HG03378 (cell line): ENCODE results near the gene MAGI1.

Experiments used
- ATAC-seq: cut with Tn5 transposase; IDR thresholded peaks from one replicate; pipeline ENCODE4 v1.9.1; 2021; ENCODE audit warnings: mild to moderate bottlenecking, moderate library complexity; ENCODE audit not compliant: unreplicated experiment

MAGI1 gene

GRCh38 chr3:65685621-65686235 is 353.0 kb downstream of the MAGI1 start:
- no peak for ATAC-seq

DNA sequence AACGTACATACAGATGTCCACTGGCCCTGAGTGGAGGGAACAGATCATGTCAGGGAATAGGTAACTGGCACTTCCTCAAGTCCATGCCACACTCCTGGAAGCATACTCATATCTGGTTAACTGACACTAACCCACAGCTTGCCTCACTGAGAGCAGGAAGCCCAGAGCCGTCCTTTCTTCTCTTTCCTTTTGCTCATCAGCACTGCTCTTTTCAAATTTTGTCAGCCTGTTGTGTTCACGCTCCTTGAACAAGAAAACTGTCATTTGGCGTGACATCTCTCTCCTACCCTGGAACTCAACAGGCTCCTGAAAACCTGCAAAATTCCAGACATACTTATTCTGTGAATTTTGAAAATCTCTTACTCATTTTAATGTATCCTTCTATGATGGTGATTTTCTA is 360.2 kb downstream of the MAGI1 start:
- no peak for ATAC-seq

- no peak for ATAC-seq
These were observed 361.2 kb downstream of the MAGI1 start for GRCh38 chr3:65677486-65678010.

DNA sequence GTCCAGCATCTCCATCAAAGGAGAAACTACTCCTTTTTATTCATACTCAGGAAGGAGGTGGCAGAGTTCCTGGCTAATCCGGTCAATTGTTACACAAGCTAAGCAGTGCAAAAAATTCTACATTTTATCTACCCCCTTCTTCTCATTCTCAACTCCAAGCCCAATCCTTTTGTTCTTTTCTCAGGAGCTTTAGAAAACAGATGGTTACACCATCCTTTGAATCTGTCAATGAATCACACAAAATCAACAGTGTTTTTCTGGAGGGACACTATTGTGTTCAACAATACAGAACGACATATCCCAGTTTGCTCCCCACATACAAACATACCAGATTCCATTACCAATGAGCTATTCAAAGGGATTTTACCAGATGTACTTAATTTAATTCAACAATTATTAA is 362.1 kb downstream of the MAGI1 start:
- no peak for ATAC-seq

DNA sequence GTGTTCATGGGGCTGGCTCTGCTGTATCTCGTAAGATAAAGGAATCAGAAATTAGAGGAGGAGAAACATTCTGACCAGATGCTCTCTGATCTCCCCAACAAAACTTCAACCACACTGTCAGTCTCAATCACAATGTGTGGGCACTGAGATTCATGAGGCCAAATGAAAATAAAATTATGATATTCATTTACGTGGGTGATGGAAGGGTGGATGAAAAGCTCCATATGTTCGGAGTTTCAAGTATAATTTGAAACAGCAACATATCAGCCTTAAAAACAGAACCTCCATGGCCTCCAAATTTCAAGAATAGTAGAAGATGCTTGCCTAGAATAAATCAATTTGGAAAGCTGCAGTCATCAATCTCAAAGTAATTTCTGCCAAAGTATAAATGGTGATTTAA is 363.7 kb downstream of the MAGI1 start:
- ATAC-seq, result no peak

DNA sequence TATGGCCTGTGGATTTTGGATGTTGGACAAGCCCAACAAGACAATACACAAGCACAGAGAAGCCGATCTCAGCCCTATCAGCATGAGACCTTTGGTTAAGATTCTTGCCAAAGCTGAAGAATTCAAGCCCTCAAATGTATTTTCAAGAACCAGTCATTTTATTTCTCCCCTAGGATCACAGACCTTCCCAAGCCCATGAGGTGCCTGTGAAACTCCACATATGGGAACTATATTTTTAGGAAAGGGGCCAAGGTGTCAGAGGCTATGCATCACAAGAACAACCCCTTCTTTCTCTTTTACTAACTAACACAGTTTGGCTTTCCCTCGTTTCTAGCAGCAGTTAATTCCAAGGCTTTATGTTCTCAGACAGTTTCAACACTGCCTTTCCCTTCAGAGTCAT is 364.5 kb downstream of the MAGI1 start:
- ATAC-seq, result no peak

DNA sequence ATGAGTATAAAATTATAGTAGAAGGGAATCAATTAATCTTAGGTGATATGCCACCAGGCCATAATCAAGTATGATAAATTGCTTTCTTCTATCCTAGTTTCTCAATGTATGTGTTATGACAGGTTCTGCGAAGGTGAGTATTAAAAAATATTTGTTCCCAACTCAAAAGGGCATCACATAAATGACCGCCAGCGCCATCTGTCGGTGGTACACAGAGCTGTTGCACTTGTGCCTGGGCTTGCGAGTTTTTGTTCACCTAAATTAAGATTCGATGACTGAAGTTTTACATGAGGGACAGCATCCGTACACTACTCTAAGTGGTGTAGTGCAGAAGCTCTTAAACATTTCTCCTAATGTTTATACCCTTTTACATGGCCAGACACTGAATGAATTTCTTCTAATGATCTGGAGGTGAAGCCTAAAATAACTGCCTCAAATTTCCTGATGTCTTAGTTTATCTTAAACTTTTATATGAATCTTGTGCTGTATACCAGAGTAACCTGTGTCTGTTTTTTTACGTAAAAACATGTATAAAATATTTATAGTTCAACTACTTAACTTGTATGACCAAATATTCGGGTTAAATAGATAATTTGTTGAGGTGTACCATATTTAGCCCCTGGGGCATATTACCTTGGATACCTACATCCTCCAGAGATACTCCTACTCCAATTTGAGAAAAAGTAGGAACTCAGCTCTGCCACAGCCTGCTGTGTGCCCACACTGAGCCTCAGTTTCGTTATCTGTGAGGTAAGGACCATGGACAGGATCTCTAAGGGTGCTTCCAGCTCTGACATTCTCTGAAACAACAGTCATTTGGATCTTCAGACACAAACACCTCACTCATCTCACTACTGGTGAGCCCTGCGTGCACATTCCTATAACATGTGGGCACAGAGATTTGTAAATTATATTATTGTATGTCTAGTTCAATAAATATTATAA is 365.6 kb downstream of the MAGI1 start:
- ATAC-seq, result no peak

- ATAC-seq, result no peak
These were observed 366.7 kb downstream of the MAGI1 start for GRCh38 chr3:65672061-65672460.

- ATAC-seq, result no peak
These were observed 367.7 kb downstream of the MAGI1 start for GRCh38 chr3:65671004-65671403.

DNA sequence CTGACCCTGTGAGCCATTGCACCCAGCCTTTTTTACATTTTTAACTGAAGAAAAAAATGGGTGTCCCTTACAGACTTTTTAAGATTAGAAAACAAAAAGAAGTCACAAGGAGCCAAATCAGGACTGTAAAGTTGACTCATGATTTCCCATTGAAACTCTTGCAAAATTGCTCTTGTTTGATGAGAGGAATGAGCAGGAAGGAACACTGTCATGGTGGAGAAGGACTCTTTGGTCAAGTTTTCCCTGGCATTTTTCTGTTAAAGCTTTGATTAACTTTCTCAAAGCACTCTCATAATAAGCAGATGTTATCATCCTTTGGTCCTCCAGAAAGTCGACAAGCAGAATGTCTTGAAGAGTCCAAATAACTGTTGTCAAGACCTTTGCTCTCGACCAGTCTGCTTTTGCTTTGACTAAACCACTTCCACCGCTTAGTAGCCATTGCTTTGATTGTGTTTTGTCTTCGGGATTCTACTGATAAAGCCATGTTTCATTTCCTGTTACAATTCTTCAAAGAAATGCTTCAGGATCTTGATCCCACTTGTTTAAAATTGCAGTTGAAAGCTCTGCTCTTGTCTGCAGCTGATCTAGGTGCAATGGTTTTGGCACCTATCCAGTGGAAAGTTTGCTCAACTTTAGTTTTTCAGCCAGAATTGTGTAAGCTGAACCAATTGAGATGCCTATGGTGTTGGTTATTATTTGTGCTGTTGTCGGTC is 369.4 kb downstream of the MAGI1 start:
- ATAC-seq, result no peak

GRCh38 chr3:65667963-65668362 is 370.8 kb downstream of the MAGI1 start:
- no peak for ATAC-seq

- ATAC-seq, result no peak
These were observed 372.1 kb downstream of the MAGI1 start for GRCh38 chr3:65666448-65667091.

DNA sequence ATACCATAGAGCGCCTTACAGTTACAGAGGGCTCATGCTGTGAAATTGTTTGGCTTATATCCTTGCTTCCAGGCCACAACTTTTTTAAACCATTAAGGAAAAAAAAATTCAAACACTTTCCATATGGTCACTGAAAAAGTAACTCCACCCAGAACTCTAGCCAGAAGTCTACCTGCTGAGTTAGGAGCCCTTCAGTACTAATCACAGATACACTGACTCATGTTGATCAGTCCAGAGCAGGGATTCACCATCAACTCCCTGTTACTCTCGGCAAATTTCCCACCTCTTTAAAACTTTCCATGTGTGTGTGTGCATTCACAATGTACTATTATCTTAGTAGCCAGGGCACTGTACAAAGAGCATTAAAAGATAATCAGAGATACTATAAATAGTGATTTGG is 372.8 kb downstream of the MAGI1 start:
- ATAC-seq, result no peak

DNA sequence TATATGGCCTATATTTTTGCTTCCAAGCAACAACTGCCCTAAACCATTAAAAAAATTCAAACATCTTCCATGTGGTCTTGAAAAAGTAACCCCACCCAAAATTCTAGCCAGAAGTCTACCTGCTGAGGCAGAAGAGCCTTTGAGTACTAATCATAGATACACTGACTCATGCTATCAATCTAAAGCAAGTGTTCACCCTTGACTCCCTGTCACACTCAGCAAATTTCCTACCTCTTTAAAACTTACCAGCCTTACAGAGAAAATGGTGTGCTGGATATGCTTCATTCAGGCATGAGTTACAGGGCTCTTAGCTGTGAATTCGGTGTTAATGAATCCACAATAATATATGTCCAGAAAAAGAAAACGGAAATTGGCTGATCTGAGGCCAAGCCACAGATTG is 373.8 kb downstream of the MAGI1 start:
- ATAC-seq, result no peak

DNA sequence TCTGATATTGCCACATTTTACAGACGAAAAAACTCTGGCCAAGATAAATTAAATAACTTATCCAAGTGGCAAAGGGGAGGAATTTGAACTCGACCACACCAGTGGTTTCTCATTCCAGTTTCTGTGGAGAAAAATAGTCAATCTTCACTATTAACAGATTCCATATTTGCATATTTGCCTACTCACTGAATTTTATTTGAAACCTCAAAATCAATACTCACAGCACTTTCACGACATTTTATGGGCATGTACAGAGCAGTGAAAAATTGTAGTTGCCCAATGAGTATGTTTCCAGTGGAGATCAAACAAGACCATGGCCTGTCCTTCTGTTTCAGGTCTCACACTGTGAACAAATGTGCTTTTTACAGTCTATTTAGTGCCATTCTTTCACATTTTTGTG is 374.3 kb downstream of the MAGI1 start:
- no peak for ATAC-seq

DNA sequence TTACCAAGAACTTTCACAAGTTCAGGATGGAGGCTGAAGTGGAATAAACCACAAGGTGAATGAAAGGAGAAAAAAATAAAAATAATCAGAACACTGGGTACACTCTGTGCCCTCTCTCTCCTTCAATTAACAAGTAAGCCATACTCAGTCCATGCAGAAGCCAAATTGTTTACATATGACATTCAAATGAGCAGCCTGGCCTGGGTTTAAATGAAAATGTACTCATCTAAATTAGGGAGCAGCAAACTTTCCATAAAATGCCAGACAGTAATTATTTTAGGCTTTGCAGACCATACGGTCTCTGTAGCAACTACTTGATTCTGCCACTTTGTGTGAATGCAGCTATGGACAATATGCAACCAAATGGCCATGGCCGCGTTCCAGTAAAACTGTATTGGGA is 376.6 kb downstream of the MAGI1 start:
- ATAC-seq, result no peak

GRCh38 chr3:65660000-65660598 is 378.6 kb downstream of the MAGI1 start:
- ATAC-seq, result no peak

DNA sequence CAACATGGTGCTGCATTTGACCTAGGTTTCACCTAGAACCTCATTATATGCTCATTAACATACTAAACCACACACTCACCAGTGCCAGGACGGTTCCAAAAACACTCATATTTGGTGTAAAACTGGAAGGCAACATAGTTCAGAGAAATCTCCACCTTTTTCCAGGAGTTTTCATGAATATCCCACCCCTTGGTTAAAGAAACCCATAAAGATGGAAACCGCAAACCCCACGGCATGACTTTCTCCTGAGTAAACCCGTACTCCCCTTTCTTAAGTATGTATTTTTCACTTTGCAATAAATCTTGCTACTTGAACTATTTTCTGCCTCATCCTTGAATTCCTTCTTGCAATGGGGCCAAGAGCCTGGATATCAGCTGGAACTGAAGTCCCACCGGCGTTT is 379.3 kb downstream of the MAGI1 start:
- ATAC-seq, result no peak

DNA sequence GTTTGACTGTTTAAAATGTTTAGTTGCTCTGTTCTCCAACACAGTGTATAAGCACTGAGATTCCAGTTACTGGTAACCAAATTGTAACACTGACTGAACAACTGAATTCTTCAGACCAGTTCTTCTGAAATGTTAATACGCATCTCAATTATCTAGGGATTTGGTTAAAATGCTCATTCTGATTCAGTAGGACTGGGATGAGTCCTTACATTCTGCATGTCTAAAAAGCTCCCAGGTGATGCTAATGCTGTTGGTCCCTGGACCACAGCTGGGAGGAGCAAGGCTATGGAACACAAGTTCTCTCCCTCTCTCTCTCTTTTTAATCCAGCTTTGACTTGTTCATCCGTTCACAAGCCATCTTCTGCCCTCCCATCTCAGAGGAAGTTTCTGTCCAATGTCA is 380.3 kb downstream of the MAGI1 start:
- no peak for ATAC-seq

DNA sequence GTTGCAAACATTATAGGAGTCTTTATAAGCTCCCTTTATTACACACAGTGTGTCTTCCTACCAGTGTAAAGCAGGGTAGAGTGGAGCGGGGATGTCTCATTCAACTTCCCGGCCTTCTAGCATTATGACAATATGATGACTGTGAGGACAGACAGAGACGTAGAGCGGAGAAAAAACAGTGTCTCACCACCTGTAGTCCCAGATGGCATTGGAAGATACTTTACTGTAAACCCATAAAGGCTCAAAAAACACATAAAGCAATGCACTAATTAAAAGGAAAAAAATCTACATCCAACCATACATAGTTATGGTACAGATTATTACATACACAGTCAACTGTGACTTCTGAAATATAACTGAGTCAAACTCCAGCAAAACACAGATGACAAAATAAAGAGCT is 383.7 kb downstream of the MAGI1 start:
- no peak for ATAC-seq

DNA sequence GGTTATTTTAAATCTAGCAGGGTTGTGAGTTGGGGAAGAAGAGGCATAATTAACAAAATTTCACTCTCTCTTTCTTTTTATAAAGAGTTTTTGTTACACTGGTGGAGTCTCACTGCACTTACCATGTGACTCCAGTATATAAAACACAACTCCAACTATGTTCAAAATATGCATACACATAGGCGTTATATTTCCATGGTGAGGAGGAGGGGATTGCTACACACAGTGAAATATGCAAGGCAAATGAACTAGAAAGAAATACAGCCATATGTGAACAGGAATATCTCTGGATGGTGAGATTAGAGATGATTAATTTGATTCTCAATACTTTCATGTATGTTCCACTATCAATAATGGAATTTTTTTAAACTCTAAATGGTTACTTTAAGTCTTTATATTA is 385.0 kb downstream of the MAGI1 start:
- ATAC-seq, result no peak
